ENCODE data around the gene KCNT1. TPM values are rescaled to one million over a fixed set of nuclear protein-coding genes. Genes with fewer than 3 reads are reported as not detected.
A peak's percentile ranks its signal among the peaks of the same experiment; 100 is the strongest.

The KCNT1 gene
- total RNA-seq, 1 experiment from 2014 or later = not detected

GRCh38 chr9:135726138-135726853 lies 24.3 kb downstream of the KCNT1 start:
- no TSS peak for BruUV-seq (replicated peaks)
- no peaks in the 10 kb centered on the region for H3K4me1 ChIP-seq (ENCODE audit: insufficient read depth, low read length, poor library complexity, severe bottlenecking)
- ChIA-PET CTCF (no interaction called here), POLR2A (ENCODE audit: low non-redundant PET) (no interaction called here)
- intact Hi-C loops (cut with micrococcal nuclease; ENCODE audit: unreplicated experiment) = no loop called here
- no peak for DNase-seq (ENCODE audit: low spot score)
- no peaks in the 10 kb centered on the region for H3K27me3 ChIP-seq (replicated peaks; ENCODE audit: insufficient read depth, low read depth, low read length, poor library complexity)
- peaks cover under 1% of the 10 kb centered on the region for H3K9me3 ChIP-seq (ENCODE audit: low read depth, low read length, poor library complexity, severe bottlenecking)
- no peaks in the 10 kb centered on the region for H3K36me3 ChIP-seq (ENCODE audit: insufficient read depth, low read length, poor library complexity, severe bottlenecking)
- TF ChIP-seq EZH2 (IDR thresholded peaks at IDR 0.05; ENCODE audit: borderline replicate concordance, low read depth, low read length, poor library complexity, severe bottlenecking) (no peak), CTCF (conservative IDR thresholded peaks at IDR 0.05; ENCODE audit: low read depth, low read length) (0 out of 2 replicates have a peak, but pooled peaks have one; percentile 11)
- H3K4me3 ChIP-seq (ENCODE audit: low read depth, low read length, poor library complexity, severe bottlenecking) = no peak overlapping the region
- H3K27ac ChIP-seq (ENCODE audit: low read depth, low read length, poor library complexity, severe bottlenecking) = no peak overlapping the region

GRCh38 chr9:135727257-135727875 lies 25.4 kb downstream of the KCNT1 start:
- Histone ChIP-seq H3K36me3 (ENCODE audit: insufficient read depth, low read length, poor library complexity, severe bottlenecking) (no peaks in the 10 kb centered on the region), H3K9me3 (ENCODE audit: low read depth, low read length, poor library complexity, severe bottlenecking) (peaks cover 5% of the 10 kb centered on the region), H3K4me3 (ENCODE audit: low read depth, low read length, poor library complexity, severe bottlenecking) (no peak overlapping the region), H3K27me3 (replicated peaks; ENCODE audit: insufficient read depth, low read depth, low read length, poor library complexity) (no peaks in the 10 kb centered on the region), H3K4me1 (ENCODE audit: insufficient read depth, low read length, poor library complexity, severe bottlenecking) (no peaks in the 10 kb centered on the region), H3K27ac (ENCODE audit: low read depth, low read length, poor library complexity, severe bottlenecking) (no peak overlapping the region)
- ChIA-PET POLR2A (ENCODE audit: low non-redundant PET) (no interaction called here), CTCF (no interaction called here)
- TF ChIP-seq EZH2 (IDR thresholded peaks at IDR 0.05; ENCODE audit: borderline replicate concordance, low read depth, low read length, poor library complexity, severe bottlenecking) (no peak), CTCF (conservative IDR thresholded peaks at IDR 0.05; ENCODE audit: low read depth, low read length) (no peak)
- intact Hi-C loops (cut with micrococcal nuclease; ENCODE audit: unreplicated experiment) = no loop called here
- no peak for DNase-seq (ENCODE audit: low spot score)
- no TSS peak for BruUV-seq (replicated peaks)

GRCh38 chr9:135728436-135729110 lies 26.6 kb downstream of the KCNT1 start:
- intact Hi-C loops (cut with micrococcal nuclease; ENCODE audit: unreplicated experiment) = no loop called here
- TF ChIP-seq CTCF (conservative IDR thresholded peaks at IDR 0.05; ENCODE audit: low read depth, low read length) (no peak), EZH2 (IDR thresholded peaks at IDR 0.05; ENCODE audit: borderline replicate concordance, low read depth, low read length, poor library complexity, severe bottlenecking) (no peak)
- no peak for DNase-seq (ENCODE audit: low spot score)
- no peak overlapping the region for H3K4me3 ChIP-seq (ENCODE audit: low read depth, low read length, poor library complexity, severe bottlenecking)
- BruUV-seq (replicated peaks) = no TSS peak
- no peaks in the 10 kb centered on the region for H3K27me3 ChIP-seq (replicated peaks; ENCODE audit: insufficient read depth, low read depth, low read length, poor library complexity)
- H3K9me3 ChIP-seq (ENCODE audit: low read depth, low read length, poor library complexity, severe bottlenecking) = peaks cover 5% of the 10 kb centered on the region
- CTCF ChIA-PET = no interaction called here
- no peaks in the 10 kb centered on the region for H3K4me1 ChIP-seq (ENCODE audit: insufficient read depth, low read length, poor library complexity, severe bottlenecking)
- POLR2A ChIA-PET (ENCODE audit: low non-redundant PET) = no interaction called here
- H3K36me3 ChIP-seq (ENCODE audit: insufficient read depth, low read length, poor library complexity, severe bottlenecking) = no peaks in the 10 kb centered on the region
- H3K27ac ChIP-seq (ENCODE audit: low read depth, low read length, poor library complexity, severe bottlenecking) = no peak overlapping the region
